HuH-7.5 (cell line): Measurements from ENCODE around the gene ARHGDIA.

Source experiments
- DNase-seq: peaks from one replicate; pipeline ENCODE4 v3.0.0; 2011; ENCODE audit warnings: low spot score

Gene ARHGDIA

DNA sequence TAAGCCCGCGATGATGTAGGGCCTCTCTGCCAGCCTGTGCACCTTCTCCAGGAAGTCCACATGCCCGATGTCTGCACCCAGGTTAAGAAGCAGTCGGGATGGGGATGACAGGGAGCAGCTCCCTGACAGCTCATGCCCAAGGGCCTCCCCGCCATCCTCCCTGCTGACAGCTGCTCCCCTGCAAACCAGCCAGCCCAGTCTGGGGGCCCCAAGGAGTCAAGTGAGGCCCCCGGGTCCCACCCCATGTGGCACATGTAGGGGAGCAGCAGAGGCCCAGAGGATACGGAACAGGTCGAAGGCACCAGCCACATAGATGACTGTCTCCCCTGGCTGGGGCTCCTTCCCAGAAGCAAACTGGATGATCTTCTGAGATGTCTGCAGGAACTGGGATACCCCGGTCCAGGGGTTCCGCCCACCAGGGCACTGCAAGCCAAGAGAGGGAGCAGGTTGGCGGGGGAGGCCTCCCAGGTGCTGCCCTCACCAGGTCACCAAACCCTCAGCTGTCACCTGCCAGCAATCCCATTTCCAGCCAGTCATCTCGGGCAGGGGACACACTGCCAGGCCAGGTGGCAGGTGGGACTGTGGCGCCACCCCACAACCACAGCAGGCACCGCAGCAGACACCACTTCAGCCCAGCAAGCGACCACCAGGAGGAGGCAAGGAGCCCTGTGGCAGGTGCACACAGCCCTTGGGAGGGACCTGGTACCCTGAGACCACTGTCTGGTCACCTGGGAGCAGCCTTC is 35.5 kb upstream of the ARHGDIA start:
- DNase-seq = no peak

DNA sequence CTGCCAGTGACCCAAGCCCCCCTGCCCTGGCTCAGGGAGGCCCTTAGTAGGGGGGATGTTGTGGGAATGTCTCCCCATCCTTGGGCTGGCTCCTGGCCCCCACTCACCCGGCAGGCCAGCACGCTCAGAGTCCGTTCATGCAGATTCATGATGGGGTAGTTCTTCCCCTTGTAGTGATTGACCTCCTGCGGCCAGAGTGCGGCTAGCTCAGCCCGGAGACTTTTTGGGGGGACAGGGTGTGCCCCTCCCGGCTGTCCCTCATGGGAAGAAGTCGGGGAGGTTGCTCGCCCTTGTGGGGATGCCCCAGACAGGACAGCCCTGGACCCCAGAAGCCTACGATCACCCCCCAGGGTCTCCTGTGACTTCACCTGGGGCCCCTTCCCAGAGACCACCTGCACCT is 34.9 kb upstream of the ARHGDIA start:
- no peak for DNase-seq

DNA sequence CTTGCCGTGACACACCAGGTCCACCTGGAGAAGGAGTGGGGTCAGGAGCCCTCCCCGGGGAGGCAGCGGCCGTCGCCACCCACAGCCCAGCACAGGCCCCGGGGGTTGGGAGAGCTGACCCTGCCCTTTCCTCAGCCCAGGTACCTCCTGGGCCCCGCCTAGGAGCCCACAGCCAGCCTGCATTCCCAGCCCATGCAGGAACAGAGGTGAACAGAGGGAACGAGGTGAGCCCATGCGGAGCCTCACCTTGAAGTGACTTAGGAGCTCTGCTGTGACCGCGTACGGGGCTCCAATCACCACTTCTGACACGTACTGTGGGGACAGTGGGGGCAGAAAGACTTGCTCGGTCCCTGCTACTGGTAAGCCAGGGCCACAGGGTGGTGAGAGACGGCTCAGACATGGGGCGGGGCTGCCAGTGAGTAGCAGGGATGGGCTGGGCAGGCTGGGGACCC is 34.3 kb upstream of the ARHGDIA start:
- no peak for DNase-seq

DNA sequence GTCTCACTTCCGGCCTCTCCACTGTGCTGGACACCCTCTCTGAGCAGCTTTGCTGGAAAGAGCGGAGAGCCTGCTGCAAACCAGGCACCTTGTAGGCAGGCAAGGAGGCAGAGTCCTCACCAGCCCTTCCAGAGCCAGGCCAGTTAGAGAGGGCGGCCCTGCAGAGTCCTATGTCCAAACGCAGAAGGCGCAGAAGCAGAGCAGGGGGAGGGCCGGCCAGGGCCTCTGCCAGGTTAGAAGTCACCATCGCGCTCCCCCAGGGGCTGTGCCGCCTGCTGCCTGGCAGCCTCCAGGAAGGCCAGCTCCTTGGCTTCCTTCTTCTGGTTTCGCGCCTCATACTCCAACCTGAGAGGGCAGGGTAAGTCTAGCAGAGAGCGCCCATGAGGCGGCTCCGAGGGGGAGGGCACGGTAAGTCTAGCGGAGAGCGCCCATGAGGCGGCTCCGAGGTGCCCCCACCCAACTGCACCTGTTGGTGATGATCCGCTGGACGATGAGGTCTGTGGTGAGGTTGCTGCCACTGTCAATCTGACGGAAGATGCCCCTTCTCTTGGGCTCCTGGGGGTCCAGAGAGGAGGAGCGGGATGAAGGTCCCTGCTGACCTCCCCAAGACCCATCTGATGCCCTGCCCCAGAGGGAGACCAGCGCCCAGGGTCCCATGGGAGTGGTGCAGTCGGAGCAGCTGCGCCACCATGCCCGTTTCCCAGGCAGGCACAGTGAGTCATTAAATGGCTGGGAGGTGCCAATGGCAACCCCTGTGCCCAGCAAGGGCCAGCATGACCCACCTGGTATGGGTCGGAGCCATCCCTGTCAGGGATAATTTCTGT is 33.7 kb upstream of the ARHGDIA start:
- DNase-seq = no peak

DNA sequence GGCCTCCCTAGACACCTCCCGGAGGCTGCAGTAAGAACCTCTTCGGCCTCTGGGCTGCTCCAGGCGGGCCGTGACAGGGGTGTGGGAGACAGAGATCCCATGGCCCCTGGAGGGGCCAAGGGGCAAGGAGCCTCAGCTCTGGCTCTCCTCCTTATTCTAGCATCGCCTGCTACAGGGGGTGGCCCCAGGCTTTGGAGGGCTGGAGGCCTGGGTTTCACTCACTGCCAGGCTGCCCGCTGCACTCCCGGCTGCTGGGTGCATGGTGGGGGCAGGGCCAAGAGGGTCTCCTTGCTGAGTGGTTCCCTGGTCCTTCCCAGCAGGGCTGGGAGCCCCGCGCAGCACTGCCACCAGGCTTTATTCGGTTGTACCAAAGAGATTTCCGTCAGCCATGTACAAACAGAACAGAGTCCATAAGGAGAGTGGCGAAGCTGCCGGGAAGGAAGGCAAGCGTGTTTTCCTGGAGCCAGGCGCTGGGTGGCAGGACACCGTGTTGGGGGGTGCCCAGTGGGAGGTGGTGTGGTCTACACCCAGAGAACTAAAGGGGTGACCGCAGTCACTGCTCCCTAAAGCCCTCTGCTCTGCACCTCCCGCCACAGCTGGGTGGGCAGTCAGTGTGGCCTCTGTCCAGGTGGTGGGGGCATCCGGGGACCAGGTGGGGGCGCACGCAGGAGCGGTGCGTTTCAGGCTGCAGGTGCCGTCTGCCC is 32.9 kb upstream of the ARHGDIA start:
- DNase-seq = no peak

DNA sequence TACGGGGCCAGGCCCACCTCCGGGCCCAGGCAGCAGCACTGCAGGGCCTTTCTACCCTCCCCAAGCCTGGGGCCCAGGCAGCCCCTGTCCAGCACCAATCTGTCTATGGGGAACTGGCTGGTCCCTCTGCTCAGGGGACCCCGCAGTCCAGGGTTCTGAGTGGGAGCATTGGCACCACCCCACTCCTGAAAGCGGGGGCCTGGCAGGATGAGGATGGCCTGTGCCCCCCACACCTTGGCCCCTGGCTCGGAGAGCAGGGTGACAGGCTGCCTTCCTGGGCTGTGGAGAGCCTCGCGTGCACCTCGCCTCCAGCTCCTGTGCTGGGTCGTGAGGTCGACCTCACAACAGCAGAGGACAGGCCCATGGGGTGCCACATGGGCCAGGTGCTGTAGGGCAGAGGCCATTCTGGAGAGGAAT is 32.3 kb upstream of the ARHGDIA start:
- DNase-seq = no peak

DNA sequence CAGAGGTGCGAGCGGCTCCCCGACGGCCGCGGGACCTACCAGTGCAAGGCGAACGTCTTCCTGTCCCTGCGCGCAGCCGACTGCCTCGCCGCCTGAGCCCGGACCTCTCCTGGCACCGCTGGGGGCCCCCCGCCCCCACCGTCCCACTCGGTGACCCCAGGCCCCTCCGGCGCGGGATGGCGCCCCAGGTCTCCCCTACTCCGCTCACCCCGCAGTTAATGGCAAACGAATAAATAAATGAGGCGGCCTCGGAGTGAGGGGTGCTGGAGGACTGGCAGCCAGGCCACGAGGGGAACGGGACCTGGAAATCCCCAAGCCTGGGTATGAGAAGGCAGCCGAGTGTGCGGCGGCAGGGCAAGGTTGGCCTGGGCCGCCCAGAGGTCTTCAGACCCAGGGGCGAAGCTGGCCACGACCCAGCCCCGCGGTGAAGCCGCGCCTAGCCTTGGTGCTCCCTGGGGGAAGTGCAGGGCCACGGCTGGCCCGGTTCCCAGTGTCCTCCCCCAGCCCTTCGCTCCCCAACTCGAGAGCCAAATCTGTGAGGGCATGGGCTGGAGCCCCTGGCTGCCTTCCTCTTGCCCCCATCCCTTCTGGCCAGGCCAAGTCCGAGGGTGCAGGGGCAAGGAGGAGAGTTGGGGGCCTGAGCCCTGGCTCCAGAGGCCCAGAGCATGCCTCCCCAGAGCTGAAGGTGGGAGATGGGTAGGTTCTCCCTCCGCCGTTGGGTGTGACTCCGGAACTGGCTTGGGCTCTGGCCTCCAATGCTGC is 31.7 kb upstream of the ARHGDIA start:
- DNase-seq = no peak

DNA sequence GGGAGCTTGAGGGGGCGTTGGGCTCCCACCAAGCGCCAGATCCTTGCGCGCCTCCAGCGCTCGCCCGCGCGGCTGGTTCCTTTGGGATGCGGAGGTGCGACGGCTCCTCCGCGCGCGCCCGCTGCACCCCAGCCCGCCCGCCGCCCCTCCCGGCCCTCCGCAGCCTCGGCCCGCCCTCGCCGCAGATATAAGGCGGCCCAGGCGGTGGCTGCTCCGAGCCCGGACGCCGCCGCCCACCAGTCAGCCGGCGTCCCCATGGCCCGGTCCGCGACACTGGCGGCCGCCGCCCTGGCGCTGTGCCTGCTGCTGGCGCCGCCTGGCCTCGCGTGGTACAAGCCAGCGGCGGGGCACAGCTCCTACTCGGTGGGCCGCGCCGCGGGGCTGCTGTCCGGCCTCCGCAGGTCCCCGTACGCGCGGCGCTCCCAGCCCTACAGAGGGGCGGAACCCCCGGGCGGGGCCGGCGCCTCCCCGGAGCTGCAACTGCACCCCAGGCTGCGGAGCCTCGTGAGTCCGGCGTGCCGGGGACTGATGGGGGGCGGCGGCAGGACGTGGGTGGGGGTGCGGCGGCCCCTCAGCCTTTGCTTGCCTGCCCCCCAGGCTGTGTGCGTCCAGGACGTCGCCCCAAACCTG is 31.0 kb upstream of the ARHGDIA start, which contains the start of gene NPB:
NPB (plus strand) TSS at position 216 of the 630 bp plus-strand sequence; CDS start at position 256, 40 bp downstream.
- DNase-seq = no peak

DNA sequence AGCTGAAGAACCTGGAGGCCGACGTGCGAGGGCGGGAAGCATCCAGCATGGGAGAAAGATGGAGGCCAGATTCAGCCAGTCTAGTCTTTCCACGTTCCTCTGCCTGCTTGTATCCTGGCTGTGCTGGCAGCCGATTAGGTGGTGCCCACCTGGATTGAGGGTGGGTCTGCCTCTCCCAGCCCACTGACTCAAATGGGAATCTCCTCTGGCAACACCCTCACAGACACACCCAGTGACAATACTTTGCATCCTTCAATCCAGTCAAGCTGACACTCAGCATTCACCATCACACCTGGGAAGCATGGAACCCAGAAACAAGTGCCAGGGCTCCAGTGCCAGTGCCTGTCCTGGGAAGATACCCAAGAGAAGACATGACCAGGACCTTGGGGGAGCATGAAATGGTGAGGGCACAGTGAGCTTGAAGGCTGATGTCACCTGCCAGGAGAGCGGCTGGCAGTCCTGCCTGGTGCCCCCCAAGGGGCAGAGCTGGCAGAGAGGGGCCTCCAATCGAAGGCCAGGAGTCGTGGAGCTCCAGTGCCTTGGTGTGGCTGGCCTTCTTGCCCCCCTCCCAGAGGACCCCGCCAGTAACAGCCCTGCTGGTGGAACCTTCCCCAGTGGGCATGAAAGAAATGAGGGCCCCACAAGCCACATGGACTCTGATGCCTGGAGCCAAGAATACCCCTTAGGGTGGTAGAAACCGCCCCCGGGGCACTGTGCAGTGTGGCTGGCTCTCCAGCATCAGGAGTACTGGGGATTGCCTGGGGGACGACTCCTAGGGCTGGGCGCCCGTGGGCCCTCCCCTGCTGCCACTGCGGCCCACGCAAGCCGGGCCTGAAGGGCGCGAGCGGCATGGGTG is 30.3 kb upstream of the ARHGDIA start:
- no peak for DNase-seq

DNA sequence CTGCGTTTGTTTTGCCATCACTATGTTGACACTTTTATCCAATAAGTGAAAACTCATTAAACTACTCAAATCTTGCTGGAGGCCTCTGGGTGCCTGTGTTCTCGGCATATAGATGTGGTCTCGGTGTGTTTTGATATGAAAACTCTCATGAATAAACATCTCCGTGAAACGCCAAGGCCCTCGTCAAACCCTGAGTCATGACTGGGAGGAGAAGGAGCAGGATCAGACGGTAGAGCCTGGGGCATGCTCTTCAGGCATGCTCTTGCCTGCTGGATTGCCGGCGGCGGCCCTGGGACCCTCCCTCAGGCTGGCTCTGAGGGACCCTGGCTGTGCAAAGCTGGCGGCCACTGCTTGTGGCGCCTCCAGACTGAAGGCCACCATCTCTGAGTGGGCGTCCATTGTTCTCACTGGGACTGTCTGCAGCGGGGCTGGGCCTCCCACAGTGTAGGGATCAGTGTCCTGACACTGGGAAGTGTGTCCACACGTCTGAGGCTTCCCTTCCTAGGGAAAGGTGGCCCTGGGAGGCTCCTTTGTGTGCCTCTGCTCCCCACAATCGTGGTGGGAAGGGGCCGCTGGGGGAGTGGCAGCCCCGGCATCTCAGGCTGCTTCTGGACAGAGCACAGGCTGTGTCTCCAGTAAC is 29.2 kb upstream of the ARHGDIA start:
- DNase-seq = no peak

DNA sequence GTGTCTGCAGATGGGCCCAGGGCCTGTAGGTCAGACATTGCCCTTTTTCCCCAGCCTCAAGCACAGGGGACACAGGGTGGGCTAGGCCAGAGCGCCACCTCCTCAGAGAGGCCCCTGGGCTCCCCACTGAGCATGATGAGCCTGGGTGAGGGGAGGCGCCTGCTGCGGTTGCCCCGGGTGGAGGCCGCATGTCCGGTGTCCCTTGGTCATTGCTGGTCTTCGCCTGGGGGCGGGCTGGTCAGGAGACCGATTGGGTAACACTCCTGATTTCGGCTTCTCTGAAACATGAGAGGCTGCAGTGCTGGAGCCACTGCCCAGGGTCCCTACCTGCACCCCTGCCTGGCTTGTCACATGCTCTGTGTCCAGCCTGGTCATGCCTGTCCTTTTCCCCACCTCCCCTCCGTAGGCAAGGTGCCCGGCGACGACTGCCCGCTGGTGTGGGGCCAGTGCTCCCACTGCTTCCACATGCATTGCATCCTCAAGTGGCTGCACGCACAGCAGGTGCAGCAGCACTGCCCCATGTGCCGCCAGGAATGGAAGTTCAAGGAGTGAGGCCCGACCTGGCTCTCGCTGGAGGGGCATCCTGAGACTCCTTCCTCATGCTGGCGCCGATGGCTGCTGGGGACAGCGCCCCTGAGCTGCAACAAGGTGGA is 28.5 kb upstream of the ARHGDIA start:
- no peak for DNase-seq

DNA sequence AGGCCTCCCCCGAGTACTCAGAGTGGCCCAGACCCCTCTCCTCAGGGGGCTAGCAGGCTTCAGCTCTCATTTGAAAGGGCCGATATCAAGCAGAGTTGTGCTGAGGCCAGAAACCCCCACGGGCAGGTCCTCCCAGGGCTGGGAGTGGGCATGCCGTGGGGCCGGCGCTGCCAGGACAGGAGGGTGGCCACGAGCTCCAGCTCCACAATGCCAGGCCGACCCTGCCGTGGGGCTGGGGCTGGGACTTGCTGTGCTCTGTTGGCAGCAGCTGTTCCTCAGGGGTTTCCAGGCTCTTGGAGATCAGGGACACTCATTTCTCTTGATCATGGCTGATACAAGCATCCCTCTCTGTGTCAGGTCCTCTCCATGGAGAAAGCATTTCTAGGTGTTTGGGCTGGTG is 27.7 kb upstream of the ARHGDIA start:
- DNase-seq = no peak

DNA sequence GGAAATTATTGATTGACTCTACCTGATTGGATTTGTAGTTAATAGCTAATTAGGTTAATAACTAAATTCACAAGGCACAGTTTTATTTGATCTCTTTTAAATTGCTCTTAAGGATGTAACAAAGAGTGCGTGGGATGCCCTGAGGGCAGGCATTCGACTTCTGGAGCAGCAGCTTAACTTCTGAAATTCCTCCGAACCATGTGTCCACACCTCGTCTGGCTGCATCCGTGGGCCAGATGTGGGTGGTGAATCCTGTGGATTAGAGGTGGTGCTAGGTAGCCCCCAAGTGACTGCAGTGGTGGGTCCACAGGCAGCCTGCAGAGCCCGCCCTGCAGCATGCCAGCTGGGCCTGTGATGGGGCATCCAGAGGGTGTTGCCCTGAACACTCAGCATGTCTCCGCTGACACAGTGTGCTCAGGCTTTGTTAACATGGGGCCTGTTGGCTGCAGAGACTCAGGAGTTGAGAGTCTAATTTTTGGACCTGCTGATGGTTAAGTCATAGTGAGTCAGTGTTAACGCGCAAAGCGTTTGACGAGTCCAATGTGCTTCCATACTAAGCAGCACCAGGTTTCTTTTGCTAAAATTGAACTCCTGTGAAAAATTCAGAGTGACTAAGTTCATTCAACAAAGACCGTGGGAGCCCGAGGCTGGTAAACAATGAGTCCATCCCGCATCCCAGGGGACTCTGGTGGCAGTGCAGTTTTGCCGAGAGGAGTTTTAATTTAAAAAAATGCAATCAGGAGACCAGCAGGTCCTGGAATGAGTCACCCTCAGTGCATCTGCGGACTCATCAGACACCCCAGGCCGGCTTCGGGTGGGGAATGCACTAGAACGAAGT is 27.1 kb upstream of the ARHGDIA start:
- no peak for DNase-seq

DNA sequence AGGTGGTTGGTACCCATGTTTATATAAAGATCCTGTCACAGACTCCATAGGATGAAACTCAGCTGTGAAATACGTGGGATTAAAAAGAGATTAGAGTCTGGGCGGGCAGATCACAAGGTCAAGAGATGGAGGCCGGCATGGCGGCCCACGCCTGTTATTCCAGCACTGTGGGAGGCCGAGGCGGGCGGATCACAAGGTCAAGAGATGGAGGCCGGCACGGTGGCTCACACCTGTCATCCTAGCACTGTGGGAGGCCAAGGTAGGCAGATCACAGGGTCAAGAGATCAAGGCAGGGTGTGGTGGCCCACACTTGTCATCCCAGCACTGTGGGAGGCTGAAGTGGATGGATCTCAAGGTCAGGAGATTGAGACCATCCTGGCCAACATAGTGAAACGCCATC is 24.3 kb upstream of the ARHGDIA start:
- DNase-seq = no peak

DNA sequence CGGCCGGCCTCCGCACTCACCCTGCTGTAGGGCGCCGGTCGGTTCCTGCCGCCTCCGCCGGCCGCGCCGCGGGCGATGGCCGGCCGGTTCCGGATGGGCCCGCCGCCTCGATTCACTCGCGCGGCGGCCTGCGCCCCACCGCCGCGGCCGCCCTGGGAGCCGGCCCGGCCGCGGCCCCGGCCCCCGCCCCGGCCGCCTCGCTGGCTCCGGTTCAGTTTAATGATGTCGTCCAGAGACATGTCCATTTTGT is 20.1 kb upstream of the ARHGDIA start:
- no peak for DNase-seq

DNA sequence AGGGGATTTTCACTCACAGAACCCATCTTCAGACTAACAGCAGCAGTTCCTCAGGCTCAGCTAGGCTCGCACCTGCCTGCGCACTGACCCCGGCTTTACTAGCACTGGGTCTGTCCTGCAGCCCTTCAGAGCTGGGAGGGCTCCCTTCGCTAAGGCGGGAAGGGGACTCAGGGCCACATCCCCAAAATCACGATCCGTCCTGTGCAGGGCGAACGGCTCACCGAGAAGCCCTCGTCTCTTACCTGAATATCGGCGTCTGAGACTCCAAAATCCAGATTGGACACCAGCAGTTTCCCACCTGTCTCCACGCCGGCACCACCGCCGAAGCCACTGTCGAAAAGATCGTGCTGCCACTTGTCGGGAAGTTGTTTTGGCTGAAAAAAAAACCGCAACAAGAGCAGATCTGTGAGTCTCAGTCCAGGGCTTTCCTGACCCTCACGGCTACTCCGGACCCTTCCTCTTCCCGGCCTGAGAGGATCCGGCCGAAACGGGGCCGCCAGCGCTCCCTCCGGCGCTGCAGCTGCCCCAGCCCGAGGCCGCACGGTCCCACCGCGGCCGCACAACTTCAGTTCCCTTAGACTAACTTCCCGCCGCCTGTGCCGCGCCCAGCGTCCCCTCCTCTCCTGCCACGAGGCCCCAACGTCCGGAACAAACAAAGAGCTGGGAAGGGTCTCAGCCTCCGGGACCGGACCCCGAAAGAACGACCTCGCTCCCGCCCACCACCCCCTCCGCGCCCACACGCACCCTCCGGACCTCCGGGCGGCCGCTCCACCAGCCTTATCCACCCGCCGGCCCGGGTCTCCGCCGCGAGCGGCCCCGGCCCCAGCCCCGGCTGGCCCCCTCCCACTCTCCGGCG is 19.5 kb upstream of the ARHGDIA start:
- DNase-seq = no peak

DNA sequence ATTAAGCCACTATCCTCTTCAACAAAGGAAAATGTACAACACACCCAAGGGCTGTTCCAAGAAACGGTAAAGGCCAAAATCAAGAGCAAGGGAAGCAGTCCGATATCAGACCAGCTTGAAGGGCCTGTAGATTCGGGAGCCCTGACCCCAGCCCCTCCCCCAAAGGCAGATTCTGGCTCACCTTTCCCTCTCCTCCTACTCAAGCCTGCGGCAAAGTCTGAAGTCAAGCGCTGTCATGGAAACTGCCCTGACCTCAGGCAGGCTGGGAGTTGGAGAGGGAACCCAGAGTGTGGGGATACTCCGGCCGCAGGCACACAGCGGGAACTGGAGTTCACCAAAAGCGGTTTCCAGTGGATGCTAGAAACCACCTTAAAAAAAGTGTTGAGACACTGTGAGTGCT is 18.5 kb upstream of the ARHGDIA start:
- no peak for DNase-seq
